ENCODE data around the gene URM1.
A peak's percentile ranks its signal among the peaks of the same experiment; 100 is the strongest.

URM1 gene

GRCh38 chr9:128429513-128430086, 58.4 kb downstream of the URM1 start:
- DNase-seq (ENCODE audit: low spot score), result no peak

GRCh38 chr9:128431207-128431606, 60.0 kb downstream of the URM1 start:
- DNase-seq (ENCODE audit: low spot score), result peak; percentile 46

- DNase-seq (ENCODE audit: low spot score), result no peak
Measured at GRCh38 chr9:128434340-128434739, 63.2 kb downstream of the URM1 start.

- DNase-seq (ENCODE audit: low spot score), result no peak
Measured at GRCh38 chr9:128435611-128436010, 64.4 kb downstream of the URM1 start.

- peak; percentile 65 for DNase-seq (ENCODE audit: low spot score)
Measured at GRCh38 chr9:128438343-128439109, 67.4 kb downstream of the URM1 start.

GRCh38 chr9:128439273-128439672, 68.1 kb downstream of the URM1 start:
- DNase-seq (ENCODE audit: low spot score), result no peak

Data from globus pallidus (tissue), 1 donor.